Muscle of leg (tissue), 11 donors: Measurements from ENCODE around the gene AADAT. TPM values are rescaled to one million over a fixed set of nuclear protein-coding genes. Genes with fewer than 3 reads are reported as not detected.

ENCODE experiments used
- DNase-seq: peaks from one replicate; pipeline ENCODE4 v3.0.0; 2013
- H3K27ac ChIP-seq: one replicate; pipeline ENCODE4 v1.5.1; 2013; ENCODE audit warnings: mild to moderate bottlenecking, low read length, control low read depth
- H3K27me3 ChIP-seq: one replicate; pipeline ENCODE4 v1.6.1; 2013; ENCODE audit warnings: low read length; ENCODE audit not compliant: control insufficient read depth, insufficient read depth
- H3K36me3 ChIP-seq: one replicate; pipeline ENCODE4 v1.6.1; 2013; ENCODE audit warnings: low read length; ENCODE audit not compliant: control insufficient read depth, insufficient read depth
- H3K4me1 ChIP-seq: one replicate; pipeline ENCODE4 v1.6.1; 2013; ENCODE audit warnings: low read length; ENCODE audit not compliant: control insufficient read depth, insufficient read depth
- H3K4me3 ChIP-seq: one replicate; pipeline ENCODE4 v1.5.1; 2013; ENCODE audit warnings: low read length, control low read depth
- H3K9me3 ChIP-seq: replicated peaks from 2 replicates; pipeline ENCODE4 v1.6.1; 2013; ENCODE audit warnings: low read depth, low read length; ENCODE audit not compliant: control insufficient read depth
- WGBS: methylation state at CpG from one replicate; pipeline ENCODE4 v1.1.5; 2013; ENCODE audit warnings: missing lambda C conversion rate; ENCODE audit not compliant: insufficient coverage; 5-methylcytosine and 5-hydroxymethylcytosine counted together
- polyA plus RNA-seq, 8 donors: library from polyadenylated mRNA; unstranded; fragments of 120-200 nt; gene quantifications; one replicate each; pipeline versions ENCODE4 v1.2.1 to v1.2.3, GENCODE V29; 2013; ENCODE audit warnings: inconsistent platforms in 1 of 8, low replicate concordance in 1 of 8; ENCODE audit not compliant: insufficient read length in 8 of 8, insufficient read depth in 1 of 8
- total RNA-seq: library from RNA; stranded (reverse); fragments of 120-200 nt; gene quantifications from one replicate; pipeline ENCODE4 v1.2.4, GENCODE V29; 2013

Gene AADAT
- total and polyA plus RNA-seq, 9 donors = 5.7 to 21.8 (median 12.2) TPM

GRCh38 chr4:170037481-170037880 lies 52.3 kb downstream of the AADAT start:
- DNase-seq = no peak
- no peak overlapping the region for H3K27ac ChIP-seq
- no peak overlapping the region for H3K4me3 ChIP-seq
- H3K27me3 ChIP-seq = peaks cover 9% of the 10 kb centered on the region
- no peaks in the 10 kb centered on the region for H3K4me1 ChIP-seq
- H3K9me3 ChIP-seq = no peaks in the 10 kb centered on the region
- 100% methylated on average over 1 of the region's 1 CpG for WGBS
- H3K36me3 ChIP-seq = no peaks in the 10 kb centered on the region

- no peak for DNase-seq
- Histone ChIP-seq H3K9me3 (no peaks in the 10 kb centered on the region), H3K27ac (no peak overlapping the region), H3K4me3 (no peak overlapping the region), H3K36me3 (no peaks in the 10 kb centered on the region), H3K27me3 (peaks cover 15% of the 10 kb centered on the region), H3K4me1 (no peaks in the 10 kb centered on the region)
- WGBS = no CpG with 5 or more reads among the region's 3 CpGs
Measured at GRCh38 chr4:170035845-170036244, 53.9 kb downstream of the AADAT start.

GRCh38 chr4:170035231-170035630 lies 54.5 kb downstream of the AADAT start:
- Histone ChIP-seq H3K9me3 (no peaks in the 10 kb centered on the region), H3K4me3 (no peak overlapping the region), H3K27ac (no peak overlapping the region), H3K36me3 (no peaks in the 10 kb centered on the region), H3K27me3 (peaks cover 11% of the 10 kb centered on the region), H3K4me1 (no peaks in the 10 kb centered on the region)
- 100% methylated on average over 1 of the region's 1 CpG for WGBS
- no peak for DNase-seq

- H3K36me3 ChIP-seq = no peaks in the 10 kb centered on the region
- peaks cover 15% of the 10 kb centered on the region for H3K27me3 ChIP-seq
Measured at GRCh38 chr4:170033999-170034398, 55.8 kb downstream of the AADAT start.

GRCh38 chr4:170030121-170030520 lies 59.6 kb downstream of the AADAT start:
- no CpG with 5 or more reads among the region's 1 CpG for WGBS
- no peak for DNase-seq
- Histone ChIP-seq H3K27me3 (peaks cover 37% of the 10 kb centered on the region), H3K4me3 (no peak overlapping the region), H3K36me3 (no peaks in the 10 kb centered on the region), H3K27ac (no peak overlapping the region), H3K9me3 (no peaks in the 10 kb centered on the region), H3K4me1 (peaks cover 9% of the 10 kb centered on the region)

More at GRCh38 chr4:170033999-170034398, 55.8 kb downstream of the AADAT start:
- WGBS = 85% methylated on average over 2 of the region's 2 CpGs
- no peaks in the 10 kb centered on the region for H3K4me1 ChIP-seq
- H3K9me3 ChIP-seq = no peaks in the 10 kb centered on the region
- DNase-seq = no peak
- H3K27ac ChIP-seq = no peak overlapping the region
- no peak overlapping the region for H3K4me3 ChIP-seq

- Histone ChIP-seq H3K27ac (no peak overlapping the region), H3K4me3 (peak overlapping the region; percentile 87), H3K36me3 (no peaks in the 10 kb centered on the region), H3K9me3 (no peaks in the 10 kb centered on the region), H3K4me1 (peaks cover 9% of the 10 kb centered on the region), H3K27me3 (peaks cover 49% of the 10 kb centered on the region)
- WGBS = under 1% methylated on average over 31 of the region's 37 CpGs
- peak; percentile 98 for DNase-seq
Measured at GRCh38 chr4:170027181-170027829, 62.5 kb downstream of the AADAT start.

- Histone ChIP-seq H3K36me3 (no peaks in the 10 kb centered on the region), H3K4me1 (peaks cover 9% of the 10 kb centered on the region), H3K9me3 (no peaks in the 10 kb centered on the region), H3K4me3 (peak within 1 kb of the TSS; percentile 87), H3K27ac (peak within 1 kb of the TSS; percentile 78), H3K27me3 (peaks cover 48% of the 10 kb centered on the region)
- WGBS = under 1% methylated on average over 79 of the region's 86 CpGs
- DNase-seq = peak; percentile 94
Measured at GRCh38 chr4:170026253-170027021, 63.3 kb downstream of the AADAT start, which contains the start of gene MFAP3L. TSS of gene MFAP3L (minus strand) at chr4:170026395. CDS start at chr4:170005877, 20,518 bp downstream.

- Histone ChIP-seq H3K9me3 (no peaks in the 10 kb centered on the region), H3K27me3 (peaks cover 43% of the 10 kb centered on the region), H3K4me3 (peak overlapping the region; percentile 43), H3K4me1 (peaks cover 9% of the 10 kb centered on the region), H3K36me3 (no peaks in the 10 kb centered on the region), H3K27ac (no peak overlapping the region)
- no peak for DNase-seq
- 2% methylated on average over 74 of the region's 74 CpGs for WGBS
Measured at GRCh38 chr4:170025523-170026252, 64.1 kb downstream of the AADAT start.

GRCh38 chr4:170022211-170022610 lies 67.5 kb downstream of the AADAT start:
- 100% methylated on average over 1 of the region's 2 CpGs for WGBS
- DNase-seq = no peak
- Histone ChIP-seq H3K4me1 (peaks cover 4% of the 10 kb centered on the region), H3K27ac (no peak overlapping the region), H3K36me3 (no peaks in the 10 kb centered on the region), H3K4me3 (no peak overlapping the region), H3K27me3 (peaks cover 26% of the 10 kb centered on the region), H3K9me3 (no peaks in the 10 kb centered on the region)

GRCh38 chr4:170017252-170017651 lies 72.5 kb downstream of the AADAT start:
- no peaks in the 10 kb centered on the region for H3K36me3 ChIP-seq
- DNase-seq = no peak
- no peak overlapping the region for H3K27ac ChIP-seq
- H3K4me3 ChIP-seq = no peak overlapping the region
- no peaks in the 10 kb centered on the region for H3K4me1 ChIP-seq
- H3K9me3 ChIP-seq = no peaks in the 10 kb centered on the region
- peaks cover 3% of the 10 kb centered on the region for H3K27me3 ChIP-seq
- no CpG with 5 or more reads among the region's 3 CpGs for WGBS
